ENCODE data around the gene MBTPS1. TPM values are rescaled to one million over a fixed set of nuclear protein-coding genes. Genes with fewer than 3 reads are reported as not detected.

MBTPS1 gene
- total and polyA plus RNA-seq, 9 of the 15 experiments (the other 6 are each of a cell fraction or from before 2014, with no cell fraction given): 2.8 to 57.6 (median 43.8) TPM

- TF ChIP-seq TFE3 (CRISPR knock-in tag; IDR thresholded peaks at IDR 0.05): peak; percentile 9; the same call in 1 of the 2 replicates
- TF ChIP-seq STAT6 (CRISPR knock-in tag; IDR thresholded peaks at IDR 0.05): no peak
- no peak for TF ChIP-seq KLF6 (CRISPR knock-in tag; IDR thresholded peaks at IDR 0.05; ENCODE audit: borderline replicate concordance)
Measured at GRCh38 chr16:84033251-84034195, 83.2 kb downstream of the MBTPS1 start (continued).
